NCI-H1436 treated with DMSO at 0.1 percent for 48 hours (cell line): Measurements from ENCODE around the gene CACNB4.
"Not testable (repeated sequence)": the region's sequence is repeated elsewhere in the genome, so short reads cannot be mapped to it uniquely, and the experiment has no call there.

Source experiments
- DNase-seq: peaks from one replicate; lab custom pipeline; 2025; lab: John Stamatoyannopoulos, UW

CACNB4 gene

DNA sequence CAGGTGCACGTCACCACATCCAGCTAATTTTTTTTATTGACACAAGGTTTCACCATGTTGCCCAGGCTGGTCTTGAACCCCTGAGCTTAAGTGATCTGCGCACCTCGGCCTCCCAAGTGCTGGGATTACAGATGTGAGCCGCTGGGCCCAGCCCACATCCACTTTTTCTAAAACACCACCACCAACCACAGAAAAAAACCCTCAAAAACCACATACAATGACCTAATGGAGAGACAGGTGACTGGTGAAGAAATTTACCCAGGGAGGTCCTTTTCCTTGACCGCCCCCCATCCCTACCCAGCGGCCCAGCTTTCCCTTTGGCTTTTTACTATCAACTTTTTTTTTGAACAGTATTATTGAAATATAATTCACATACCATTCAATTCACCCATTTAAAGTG, 47.9 kb downstream of the CACNB4 start:
- no peak for DNase-seq

DNA sequence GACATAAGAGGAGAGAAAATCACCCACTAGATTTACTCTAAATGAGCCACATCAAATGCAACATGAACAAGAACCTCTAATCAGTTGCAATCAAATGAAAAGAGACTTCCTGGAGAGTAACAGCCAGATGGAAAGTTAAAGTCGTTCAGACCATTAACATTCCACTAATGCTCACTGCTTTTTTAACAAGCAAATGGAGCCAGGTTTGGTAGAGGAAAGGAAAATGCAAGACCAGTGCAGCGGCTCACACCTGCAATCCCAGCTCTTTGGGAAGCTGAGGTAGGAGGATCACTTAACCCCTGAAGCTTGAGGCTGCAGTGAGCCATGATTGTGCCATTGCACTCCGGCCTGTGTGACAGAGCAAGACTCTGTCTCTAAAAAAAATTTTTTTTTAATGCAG, 48.5 kb downstream of the CACNB4 start:
- DNase-seq: no peak

DNA sequence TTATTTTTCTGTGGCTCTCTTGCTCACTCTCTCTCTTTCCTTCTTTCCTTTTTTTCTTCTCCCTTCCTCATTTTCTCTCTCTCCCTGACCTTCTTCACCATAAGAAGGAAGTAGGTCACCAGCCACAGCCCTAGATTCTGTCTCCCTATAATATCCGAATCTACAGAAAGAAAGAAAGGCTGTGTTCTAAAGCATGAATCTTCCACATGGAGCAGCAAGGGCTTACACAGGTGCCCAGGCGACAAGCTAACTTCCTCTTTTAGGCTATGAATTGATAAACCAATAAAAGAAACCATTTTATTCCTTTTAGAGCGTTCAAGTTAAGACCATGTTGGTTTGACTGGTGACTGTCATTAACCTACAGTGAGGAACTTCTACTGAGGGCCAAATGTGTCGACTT, 49.3 kb downstream of the CACNB4 start:
- DNase-seq: no peak

DNA sequence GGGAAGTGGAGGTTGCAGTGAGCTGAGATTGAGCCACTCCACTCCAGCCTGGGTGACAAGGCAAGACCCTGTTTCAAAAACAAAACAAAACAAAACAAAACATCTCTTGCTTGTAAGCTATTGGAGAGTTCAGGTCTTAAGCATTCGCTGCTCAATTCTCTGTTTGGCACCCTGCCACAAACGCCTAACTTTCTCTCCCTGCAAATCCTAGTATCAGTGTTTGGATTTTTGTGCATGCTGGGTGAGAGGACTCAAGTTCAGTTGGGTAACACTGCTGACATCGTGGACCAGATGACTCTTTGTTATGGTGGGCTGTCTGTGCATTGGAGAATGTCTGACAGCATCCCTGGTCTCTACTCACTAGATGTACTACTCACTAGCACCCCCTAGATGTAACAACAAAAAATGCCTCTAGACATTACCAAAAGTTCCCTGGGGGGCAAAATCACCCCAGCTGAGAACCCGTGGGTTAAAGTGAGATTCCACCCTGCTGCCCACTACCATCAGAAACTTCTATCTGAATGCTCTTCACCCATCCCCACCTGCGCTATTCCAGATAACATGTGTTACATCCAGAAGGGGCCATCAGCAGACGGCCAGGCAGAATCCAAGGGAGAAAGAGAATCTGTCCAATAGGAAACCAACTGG, 50.9 kb downstream of the CACNB4 start:
- no peak for DNase-seq

DNA sequence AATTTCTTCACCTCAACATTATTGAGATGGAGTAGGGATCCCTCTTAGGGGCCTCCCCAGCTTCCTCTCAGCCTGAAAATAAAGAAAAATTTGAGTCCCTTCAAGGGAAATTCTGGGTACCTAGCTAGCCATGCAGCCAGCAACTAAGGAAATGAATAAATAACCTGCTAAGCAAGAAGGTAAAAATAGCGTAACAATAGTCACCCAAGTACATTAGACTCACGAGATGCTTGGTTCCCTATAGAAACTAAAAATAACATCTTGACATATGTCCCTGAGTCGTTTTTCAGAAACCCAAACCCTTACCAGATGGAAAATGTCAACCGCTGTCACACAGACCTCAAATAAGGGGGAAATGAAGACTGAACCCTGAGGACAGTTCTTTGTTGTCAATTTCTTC, 51.9 kb downstream of the CACNB4 start:
- DNase-seq: no peak

DNA sequence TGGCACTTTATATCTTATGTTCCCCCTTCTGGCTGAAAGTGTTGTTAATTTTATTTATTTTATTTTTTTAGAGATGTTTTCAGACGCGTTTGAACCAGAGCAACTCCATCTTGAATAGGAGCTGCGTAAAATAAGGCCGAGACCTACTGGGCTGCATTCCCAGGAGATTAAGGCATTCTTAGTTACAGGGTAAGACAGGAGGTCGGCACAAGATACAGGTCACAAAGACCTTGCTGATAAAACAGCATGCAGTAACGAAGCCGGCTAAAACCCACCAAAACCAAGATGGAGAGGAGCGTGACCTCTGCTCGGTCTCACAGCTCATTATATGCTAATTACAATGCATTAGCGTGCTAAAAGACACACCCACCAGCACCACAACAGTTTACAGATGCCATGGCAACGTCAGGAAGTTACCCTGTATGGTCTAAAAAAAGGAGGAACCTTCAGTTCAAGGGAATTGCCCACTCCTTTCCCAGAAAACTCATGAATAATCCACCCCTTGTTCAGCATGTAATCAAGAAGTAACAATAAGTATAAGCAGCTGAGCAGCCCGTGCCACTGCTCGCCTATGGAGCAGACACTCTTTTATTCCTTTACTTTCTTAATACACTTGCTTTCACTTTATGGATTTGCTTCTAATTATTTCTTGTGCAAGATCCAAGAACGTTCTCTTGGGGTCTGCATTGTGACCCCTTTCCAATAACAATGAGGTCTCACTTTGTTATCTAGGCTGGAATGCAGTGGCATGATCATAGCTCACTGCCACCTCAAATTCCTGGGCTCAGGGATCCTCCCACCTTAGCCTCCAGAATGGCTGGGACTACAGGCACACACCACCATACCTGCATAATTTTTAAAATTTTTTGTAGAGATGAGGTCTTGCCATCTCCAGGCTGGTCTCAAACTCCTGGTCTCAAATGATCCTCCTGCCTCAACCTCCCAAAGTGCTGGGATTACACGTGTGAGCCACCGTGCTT, 55.9 kb downstream of the CACNB4 start:
- no peak for DNase-seq

DNA sequence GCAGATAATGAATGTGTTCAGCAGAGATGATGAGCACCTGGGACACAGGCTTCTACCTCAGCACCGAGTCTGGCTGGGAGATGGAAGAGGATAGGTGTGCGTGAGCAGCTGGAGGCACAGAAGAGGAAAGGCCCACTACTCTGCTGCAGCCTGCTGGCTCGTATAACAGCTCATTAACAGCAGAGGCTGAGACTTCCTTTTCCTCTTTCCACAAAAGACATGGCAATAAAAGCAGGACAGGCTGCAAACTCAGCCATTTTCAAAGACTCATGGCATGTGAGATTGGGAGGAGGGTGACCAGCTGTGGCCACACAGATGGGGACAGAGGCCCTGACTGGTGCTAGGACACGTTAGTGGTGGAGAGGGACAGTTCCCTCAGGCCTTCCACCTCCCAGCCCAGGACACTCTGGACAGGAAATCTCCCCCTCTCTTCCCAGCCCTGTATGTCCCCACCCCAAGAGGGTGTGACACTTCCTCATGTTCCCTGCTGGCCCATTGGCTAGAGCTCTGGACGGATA, 60.3 kb downstream of the CACNB4 start:
- no peak for DNase-seq

DNA sequence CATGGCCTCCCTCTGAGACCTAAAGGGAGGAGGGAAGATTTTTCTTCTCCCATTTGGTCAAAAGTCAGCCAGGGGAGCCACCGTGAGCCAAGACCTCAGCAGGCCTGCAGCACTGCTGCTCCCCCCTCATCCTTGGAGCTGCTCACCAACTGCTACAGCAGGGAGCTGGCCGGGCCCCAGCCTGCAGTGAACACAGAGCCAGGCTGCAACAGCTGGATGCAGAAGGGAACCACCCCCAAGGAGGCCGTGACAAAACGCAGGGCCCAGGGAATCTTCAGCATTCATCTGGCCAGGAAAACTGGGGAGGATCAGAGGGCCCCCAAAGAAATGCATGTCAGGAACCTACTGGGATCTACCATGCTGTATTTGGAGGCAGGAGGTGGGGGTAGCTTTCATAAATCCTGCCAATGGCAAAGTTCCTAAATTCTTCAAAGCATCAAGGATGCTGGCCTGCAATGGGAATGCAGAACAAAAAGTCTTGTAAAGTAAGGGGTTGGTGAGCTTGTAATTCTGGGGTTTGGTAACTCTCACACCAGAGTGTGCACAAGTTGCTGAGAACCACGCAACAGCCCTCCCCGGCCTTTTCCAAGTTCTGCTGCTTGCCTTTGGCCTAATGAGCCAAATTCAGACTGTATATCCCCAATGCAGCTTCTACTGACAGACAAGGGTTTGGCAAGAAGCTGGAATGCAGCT, 61.0 kb downstream of the CACNB4 start:
- DNase-seq: no peak

DNA sequence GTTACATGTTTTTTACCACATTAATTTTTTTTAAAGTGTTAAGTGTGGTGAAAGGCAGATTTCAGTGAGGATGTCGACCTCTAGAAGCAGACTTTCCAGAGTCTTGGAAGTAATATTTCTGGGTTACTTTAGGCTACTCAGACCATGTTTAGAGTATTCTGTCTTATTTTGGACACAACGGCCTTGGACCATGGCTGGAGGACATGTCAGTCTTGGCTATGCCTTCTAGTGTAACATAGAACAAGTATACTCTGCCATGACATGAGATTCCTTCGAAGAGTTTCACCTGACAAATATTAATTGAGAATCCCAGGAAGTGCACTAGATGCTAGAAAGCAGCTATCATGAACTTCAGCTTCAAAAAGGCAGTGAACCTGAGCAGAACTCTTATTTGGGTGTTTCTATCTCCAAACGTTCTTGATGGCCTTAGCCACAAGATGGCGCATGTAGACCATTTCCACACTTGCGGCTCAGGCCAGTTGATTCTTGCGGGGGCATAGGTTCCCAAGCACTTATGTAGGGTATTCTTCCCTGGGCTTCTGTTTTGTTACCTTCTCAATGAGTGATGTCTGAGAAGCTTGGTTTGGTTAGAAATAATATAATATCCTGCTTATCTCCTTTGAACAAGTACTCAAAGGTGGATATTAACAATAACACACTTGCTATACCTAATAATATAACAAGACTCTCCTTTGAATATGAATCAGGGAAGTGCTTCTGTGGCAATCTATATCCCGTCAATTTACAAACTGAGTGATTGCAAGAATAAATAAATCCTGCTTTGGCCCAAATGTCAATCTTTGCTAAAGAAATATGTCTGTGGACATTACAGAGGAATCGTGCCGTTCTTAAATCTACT, 62.0 kb downstream of the CACNB4 start:
- DNase-seq: no peak

DNA sequence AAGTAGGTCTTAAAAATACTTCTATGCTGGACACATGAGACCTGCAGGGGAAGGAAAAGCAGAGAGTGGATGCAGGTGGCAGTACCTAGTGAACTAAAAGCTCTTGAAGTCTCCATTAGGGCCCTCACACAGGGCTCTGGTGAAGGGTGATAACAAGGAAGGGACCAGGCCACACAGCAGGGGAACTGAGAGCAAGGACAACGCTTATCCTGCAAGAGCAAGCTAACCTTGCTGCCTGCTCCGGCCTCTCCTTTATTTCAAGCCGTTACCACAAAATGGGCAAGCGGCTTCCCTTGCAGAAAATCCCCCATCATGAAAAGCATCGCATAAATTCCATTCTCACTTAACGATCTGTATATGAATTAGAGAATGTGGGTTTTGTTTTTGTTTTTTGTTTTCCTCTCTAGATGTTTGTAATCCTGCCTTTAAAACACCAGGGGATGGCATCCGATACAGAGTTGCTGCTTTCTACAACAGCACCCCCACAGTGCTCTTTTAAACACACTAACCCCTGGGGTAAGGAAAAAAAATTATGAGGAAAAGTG, 64.5 kb downstream of the CACNB4 start:
- DNase-seq: no peak

DNA sequence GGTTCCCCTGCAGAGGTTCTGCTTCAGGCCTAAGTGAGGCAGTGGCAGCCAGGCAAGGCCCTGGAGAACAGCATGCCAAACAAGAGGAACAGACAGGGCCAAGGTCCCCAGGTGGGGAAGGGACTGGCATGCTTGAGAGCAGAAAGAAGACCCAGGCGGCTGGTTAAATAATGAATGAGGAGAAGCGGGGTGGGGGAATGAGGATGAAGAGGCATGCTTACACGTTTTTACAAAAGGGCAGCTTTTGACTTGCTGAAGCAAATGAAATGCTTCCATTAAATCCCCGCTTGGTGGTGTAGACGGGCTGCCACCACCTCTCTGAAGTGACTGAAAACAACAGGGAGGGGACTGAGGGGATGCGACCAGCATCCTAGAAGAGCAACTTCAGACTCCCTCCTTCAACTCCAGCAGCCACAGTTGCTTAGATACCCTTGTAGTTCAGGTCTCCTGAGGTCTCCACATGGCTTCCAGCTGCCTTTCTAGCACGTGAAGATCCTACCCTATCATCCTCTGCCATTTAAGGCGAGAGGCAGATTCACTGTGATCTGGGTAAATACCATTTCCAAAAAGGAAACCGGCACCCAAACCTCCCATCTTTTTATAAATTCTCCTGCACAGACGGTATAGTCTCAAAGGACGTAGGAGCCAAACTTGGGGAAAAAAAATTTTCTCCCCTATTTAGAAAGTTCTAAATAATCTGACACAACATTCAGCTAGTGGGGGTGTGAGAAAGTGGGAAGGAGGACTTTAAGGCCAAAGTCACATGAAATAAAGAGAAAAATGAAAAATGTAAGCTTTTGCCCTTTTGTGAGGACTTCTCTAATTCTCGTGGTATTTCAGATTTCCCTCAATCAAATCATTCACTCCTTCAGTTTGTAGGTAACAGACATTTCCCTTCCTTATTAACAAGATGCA, 65.6 kb downstream of the CACNB4 start:
- DNase-seq: no peak

DNA sequence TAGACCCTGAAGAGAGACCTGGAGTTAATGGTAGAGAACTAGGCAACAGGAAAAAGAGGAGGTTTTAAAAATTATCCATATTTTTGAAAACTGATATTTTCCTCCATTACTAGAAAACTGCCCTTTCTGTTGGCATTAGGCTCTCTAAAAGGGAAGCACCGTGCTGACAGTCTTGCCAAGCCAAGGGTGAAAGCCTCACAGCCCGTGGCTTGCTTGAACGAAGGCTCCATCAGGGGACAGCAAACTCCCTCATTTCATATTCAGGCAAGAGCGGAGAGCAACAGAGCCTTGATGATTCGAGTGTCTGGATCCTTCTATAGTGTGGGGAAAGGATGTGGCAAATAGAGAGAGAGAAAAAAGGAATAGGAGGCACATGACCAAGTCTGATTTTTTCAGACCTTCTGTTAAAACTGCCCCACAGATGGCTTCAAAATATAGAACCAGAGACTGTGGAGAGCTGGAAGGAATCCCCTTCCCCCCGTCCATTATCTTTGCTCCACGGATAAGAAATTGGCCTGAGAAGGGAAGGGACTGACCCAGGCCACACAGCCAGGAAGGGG, 67.0 kb downstream of the CACNB4 start:
- DNase-seq: no peak

DNA sequence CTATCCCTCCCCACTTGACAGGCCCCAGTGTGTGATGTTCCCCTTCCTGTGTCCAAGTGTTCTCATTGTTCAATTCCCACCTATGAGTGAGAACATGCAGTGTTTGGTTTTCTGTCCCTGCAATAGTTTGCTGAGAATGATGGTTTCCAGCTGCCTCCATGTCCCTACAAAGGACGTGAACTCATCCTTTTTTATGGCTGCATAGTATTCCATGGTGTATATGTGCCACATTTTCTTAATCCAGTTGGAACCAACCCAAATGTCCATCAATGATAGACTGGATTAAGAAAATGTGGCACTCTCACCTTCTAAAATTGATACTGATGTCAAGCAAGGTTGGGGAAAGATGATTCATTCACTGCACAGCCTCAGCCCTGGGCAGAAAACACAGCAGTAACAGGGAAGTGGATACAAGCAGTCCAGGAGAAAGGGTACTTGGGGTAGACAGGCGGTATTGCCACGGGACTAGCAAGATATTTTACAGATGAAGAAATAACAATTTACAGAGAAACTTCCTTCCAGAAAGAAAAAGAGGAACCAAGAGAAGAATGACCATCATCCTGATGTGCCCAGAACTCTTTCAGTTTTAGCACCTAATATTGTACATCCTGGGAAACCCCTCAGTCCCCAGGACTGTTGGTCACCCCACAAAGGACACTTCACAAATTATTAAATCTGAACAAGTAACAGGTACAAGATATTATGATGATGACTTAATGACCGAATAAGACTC, 68.1 kb downstream of the CACNB4 start:
- DNase-seq: not testable (repeated sequence)

DNA sequence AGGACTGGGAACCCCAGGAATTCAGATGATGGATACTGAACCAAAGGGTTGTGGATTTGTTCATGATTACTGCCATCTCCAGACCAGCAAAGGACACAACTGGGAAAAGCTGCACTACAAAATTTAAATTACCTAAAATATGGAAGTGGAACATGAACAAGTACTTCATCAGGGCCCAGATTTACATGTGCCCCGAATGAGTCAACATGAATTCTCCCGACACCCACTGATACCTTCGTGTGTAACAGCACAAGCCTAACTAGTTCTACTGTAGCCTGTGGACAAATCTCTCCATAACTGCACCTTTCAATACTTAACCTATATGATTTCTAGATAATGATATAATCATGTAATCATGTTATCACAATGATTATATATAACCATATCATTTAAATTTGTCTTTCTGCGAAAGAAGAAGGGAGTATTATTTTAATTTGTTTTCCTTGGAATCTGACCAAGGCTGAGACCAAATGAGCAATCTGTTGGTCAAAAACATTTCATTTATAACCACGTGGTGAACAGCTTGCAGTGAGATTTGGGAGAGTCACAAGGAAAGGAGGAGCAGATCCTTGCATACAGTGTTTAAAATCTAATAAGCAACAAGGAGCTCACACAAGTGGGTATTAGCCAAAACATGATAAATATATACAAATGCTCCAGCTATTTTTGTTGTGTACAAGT, 70.5 kb downstream of the CACNB4 start:
- DNase-seq: no peak

DNA sequence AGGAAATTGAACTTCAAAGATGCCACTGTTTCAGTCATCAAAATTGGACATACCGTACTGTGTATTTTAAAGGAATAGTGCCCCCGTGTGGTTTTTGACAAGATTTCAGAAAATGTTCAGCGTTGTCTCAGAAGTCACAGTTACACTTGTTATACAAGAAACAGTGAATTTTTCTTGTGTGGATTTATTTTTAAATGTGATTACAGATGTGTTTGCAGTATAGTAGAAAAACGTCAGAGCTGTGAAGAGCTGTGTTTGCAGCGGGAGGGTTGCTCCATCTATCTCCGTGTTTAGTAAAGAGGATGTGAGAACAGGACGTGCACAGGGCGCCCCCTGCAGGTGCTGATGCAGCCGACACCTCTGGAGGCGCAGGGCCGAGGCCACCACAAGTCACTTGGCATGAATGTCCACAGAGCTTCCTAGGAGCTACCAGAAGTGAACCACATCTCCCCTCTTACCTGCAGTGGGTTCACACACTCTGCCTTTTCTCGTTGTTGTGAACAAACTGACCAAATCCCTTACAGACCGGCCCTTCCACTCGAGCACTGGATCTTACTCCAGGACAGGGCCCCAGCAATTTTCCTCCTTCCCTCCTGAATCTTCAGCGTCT, 73.1 kb downstream of the CACNB4 start:
- DNase-seq: peak; percentile 19

DNA sequence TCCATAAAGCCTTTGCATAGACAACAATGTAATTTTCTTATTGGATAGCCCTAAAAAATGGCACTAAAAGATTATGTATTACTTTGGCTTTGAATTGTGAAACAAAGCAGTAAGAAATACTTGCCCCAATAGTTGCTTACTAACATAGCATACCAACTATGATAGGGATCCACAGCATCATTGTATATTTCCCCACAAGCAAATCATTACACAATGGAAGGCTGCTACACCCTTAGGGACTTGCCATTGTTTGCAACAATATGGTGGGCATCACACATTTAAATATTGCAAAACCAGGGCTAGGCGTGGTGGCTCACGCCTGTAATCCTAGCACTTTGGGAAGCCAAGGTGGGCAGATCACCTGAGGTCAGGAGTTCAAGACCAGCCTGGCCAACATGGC, 74.4 kb downstream of the CACNB4 start:
- no peak for DNase-seq

DNA sequence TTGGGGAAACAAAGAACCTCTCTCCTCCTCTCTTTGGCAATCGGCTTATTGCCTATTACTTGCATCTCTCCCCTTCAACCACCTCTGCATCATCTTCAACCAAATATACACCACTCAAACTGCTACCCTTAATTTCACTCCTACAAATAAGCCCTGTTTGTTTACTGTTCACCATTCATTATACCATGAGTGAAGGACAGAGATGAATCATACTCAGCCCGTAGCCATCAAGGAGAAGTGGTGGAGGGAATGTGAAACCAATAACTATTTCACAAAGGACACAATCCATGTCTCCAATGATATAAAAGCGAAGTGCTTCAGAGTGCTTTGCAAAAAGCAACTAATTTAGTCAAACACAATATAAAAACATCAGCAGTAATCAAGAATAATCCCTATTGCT, 76.8 kb downstream of the CACNB4 start:
- peak; percentile 35 for DNase-seq

DNA sequence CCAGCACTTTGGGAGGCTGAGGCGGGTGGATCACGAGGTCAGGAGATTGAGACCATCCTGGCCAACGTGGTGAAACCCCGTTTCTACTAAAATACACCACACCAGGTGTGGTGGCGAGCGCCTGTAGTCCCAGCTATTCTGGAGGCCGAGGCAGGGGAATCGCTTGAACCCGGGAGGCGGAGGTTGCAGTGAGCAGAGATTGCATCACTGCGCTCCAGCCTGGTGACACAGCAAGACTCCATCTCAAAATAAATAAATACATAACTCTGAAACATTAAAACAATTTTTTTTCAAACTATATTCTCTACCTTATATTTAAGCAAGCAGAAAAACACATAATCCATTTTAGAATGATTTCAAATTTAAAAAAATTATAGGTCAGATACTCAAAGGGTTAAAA, 77.8 kb downstream of the CACNB4 start:
- not testable (repeated sequence) for DNase-seq
